T-cell (primary cell): ENCODE results near the gene RSPH1. TPM values are rescaled to one million over a fixed set of nuclear protein-coding genes. Genes with fewer than 3 reads are reported as not detected.

Experiments used
- ATAC-seq, 4 experiments: fragments of 200-7000 bp in 3 of 4; fragments of 150-1000 bp in 1 of 4; cut with Tn5 transposase; replicated peaks in 1 of 4; 1 replicate in 3 of 4; 2 replicates in 1 of 4; pipeline ENCODE4 v1.10.0; 2021; ENCODE audit warnings: moderate library complexity in 3 of 4, mild to moderate bottlenecking in 2 of 4, moderate number of reproducible peaks in 1 of 4
- CTCF ChIA-PET, 2 donors: fragments of 300-600 bp; sonication (Branson Sonifier 250); formaldehyde crosslinking; loops; one replicate each; lab custom pipeline; 2022; ENCODE audit warnings: antibody characterized with exemption in 2 of 2; lab: Charles Lee
- POLR2A ChIA-PET, 2 donors: fragments of 300-600 bp; sonication (Branson Sonifier 250); formaldehyde crosslinking; loops; one replicate each; lab custom pipeline; 2022; ENCODE audit warnings: antibody characterized with exemption in 2 of 2; lab: Charles Lee
- DNase-seq, 35 experiments: peaks; one replicate each; pipeline versions ENCODE4 v3.0.0 to v3.0.0-alpha.2; 2013 to 2023
- H3K27ac ChIP-seq: one replicate; pipeline ENCODE4 v1.5.1; 2013; ENCODE audit warnings: low read length
- H3K27me3 ChIP-seq, 2 experiments: replicated peaks in 1 of 2; 1 replicate in 1 of 2; 2 replicates in 1 of 2; pipeline versions ENCODE4 v1.6.1 to v1.7.0; 2013; ENCODE audit warnings: low read length in 1 of 2, mixed read lengths in 1 of 2; ENCODE audit not compliant: control insufficient read depth in 2 of 2, insufficient read depth in 2 of 2; ENCODE audit errors: extremely low read depth in 1 of 2
- H3K36me3 ChIP-seq, 2 donors: 1 replicate in 1 of 2; 2 replicates in 1 of 2; pipeline versions ENCODE4 v1.6.1 to v1.7.0; 2013; ENCODE audit warnings: low read length in 1 of 2; ENCODE audit not compliant: control insufficient read depth in 2 of 2, insufficient read depth in 1 of 2; ENCODE audit errors: extremely low read depth in 1 of 2
- H3K4me1 ChIP-seq, 2 experiments: 1 replicate in 1 of 2; 2 replicates in 1 of 2; pipeline versions ENCODE4 v1.6.1 to v1.7.0; 2013; ENCODE audit warnings: low read length in 2 of 2, mixed read lengths in 1 of 2; ENCODE audit not compliant: insufficient read depth in 2 of 2, control insufficient read depth in 1 of 2; ENCODE audit errors: extremely low read depth in 1 of 2
- H3K4me3 ChIP-seq, 2 donors: 1 replicate in 1 of 2; 2 replicates in 1 of 2; pipeline versions ENCODE4 v1.5.1 to v1.7.0; 2013; ENCODE audit warnings: mild to moderate bottlenecking in 2 of 2, low read length in 1 of 2, moderate library complexity in 1 of 2; ENCODE audit not compliant: control insufficient read depth in 1 of 2; ENCODE audit errors: extremely low read depth in 1 of 2
- H3K9me3 ChIP-seq: 2 replicates; pipeline ENCODE4 v1.7.0; 2013
- H3K27ac Mint-ChIP-seq, 2 donors: one replicate each; pipeline ENCODE4 v1.8.0; 2020 to 2021; ENCODE audit warnings: mild to moderate bottlenecking in 2 of 2, mixed read lengths in 2 of 2
- H3K27me3 Mint-ChIP-seq, 2 donors: one replicate each; pipeline ENCODE4 v1.8.0; 2021 to 2022; ENCODE audit warnings: mixed read lengths in 2 of 2
- H3K36me3 Mint-ChIP-seq: one replicate; pipeline ENCODE4 v1.8.0; 2021; ENCODE audit warnings: mixed read lengths
- H3K4me1 Mint-ChIP-seq, 3 donors: one replicate each; pipeline ENCODE4 v1.8.0; 2020 to 2022; ENCODE audit warnings: mixed read lengths in 3 of 3, mild to moderate bottlenecking in 1 of 3
- H3K4me3 Mint-ChIP-seq, 3 donors: one replicate each; pipeline ENCODE4 v1.8.0; 2020 to 2022; ENCODE audit warnings: mild to moderate bottlenecking in 3 of 3, mixed read lengths in 3 of 3, moderate library complexity in 3 of 3
- H3K9me3 Mint-ChIP-seq, 3 donors: one replicate each; pipeline ENCODE4 v1.8.0; 2020 to 2022; ENCODE audit warnings: mixed read lengths in 3 of 3
- WGBS: methylation state at CpG from one replicate; pipeline ENCODE4 v1.1.5; 2013; ENCODE audit warnings: missing lambda C conversion rate; ENCODE audit not compliant: insufficient coverage; 5-methylcytosine and 5-hydroxymethylcytosine counted together
- total RNA-seq, 35 experiments: library from RNA in 6 of 35; stranded (reverse) in 6 of 35; fragments of 120-200 nt in 1 of 35; gene quantifications; one replicate each; pipeline versions ENCODE4 v1.2.1 to v1.2.4 and lab custom pipeline; 2013 to 2026

The RSPH1 gene
- total RNA-seq, 5 donors from 2014 or later (not counting 1 experiment from before 2014, with no cell fraction given), result 0.12 to 0.20 TPM; not detected in 3

DNA sequence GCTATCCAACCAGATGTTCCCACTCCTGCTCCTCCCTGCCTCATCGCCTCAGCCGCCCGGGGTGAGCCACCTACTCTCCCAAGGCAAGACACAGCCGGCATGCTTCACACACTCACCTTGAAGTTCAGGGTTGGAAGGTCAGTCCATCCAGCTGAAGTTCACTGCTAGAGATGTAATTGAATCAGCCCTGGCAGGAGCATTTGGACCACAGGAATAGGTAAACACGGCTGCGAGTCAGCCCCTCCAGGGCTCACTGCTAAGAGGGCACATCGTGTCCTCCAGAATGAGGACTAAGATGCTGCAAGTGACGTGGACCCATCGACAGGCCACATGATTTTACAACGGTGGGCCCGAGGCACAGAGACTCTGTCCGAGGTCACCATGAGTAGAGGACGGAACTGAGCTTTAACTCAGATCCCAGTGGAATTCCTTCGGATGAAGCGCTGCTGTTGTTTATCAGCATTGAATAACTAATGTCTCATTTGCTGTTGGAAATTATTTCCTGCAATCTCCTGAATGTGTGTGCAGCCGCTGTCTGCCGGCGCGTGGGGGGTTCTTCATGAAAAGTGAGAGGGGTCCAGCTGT lies 41.9 kb downstream of the RSPH1 start:
- no peak overlapping the region for H3K27ac ChIP-seq
- H3K4me3 Mint-ChIP-seq, result no peak overlapping the region
- ATAC-seq (no peak), DNase-seq (no peak)
- H3K4me1 Mint-ChIP-seq, result peaks cover 30 to 38% (median 35%) of the 10 kb centered on the region in 3 donors
- H3K4me1 ChIP-seq, result peaks cover 7 to 34% of the 10 kb centered on the region in 2 experiments
- H3K9me3 Mint-ChIP-seq, result no peaks in the 10 kb centered on the region
- 89% methylated on average over 15 of the region's 19 CpGs for WGBS
- ChIA-PET CTCF (no interaction called here), POLR2A (no interaction called here)
- H3K36me3 Mint-ChIP-seq, result no peaks in the 10 kb centered on the region
- H3K9me3 ChIP-seq, result no peaks in the 10 kb centered on the region
- no peak overlapping the region for H3K4me3 ChIP-seq
- H3K27me3 ChIP-seq, result no peaks in the 10 kb centered on the region
- no peaks in the 10 kb centered on the region for H3K27me3 Mint-ChIP-seq
- no peak overlapping the region for H3K27ac Mint-ChIP-seq
- no peaks in the 10 kb centered on the region for H3K36me3 ChIP-seq

- Mint-ChIP-seq H3K9me3 (no peaks in the 10 kb centered on the region), H3K4me3 (no peak overlapping the region), H3K36me3 (no peaks in the 10 kb centered on the region), H3K27me3 (no peaks in the 10 kb centered on the region), H3K4me1 (peaks cover 35 to 40% (median 39%) of the 10 kb centered on the region in 3 donors), H3K27ac (no peak overlapping the region)
- Histone ChIP-seq H3K27me3 (no peaks in the 10 kb centered on the region), H3K36me3 (peaks cover 0 to 1% of the 10 kb centered on the region in 2 donors), H3K4me1 (peaks cover 7 to 38% of the 10 kb centered on the region in 2 experiments), H3K27ac (no peak overlapping the region), H3K4me3 (no peak overlapping the region), H3K9me3 (no peaks in the 10 kb centered on the region)
- ChIA-PET CTCF (no interaction called here), POLR2A (no interaction called here)
- ATAC-seq (no peak), DNase-seq (no peak)
- WGBS, result 68% methylated on average over 13 of the region's 18 CpGs
Observed at GRCh38 chr21:42453224-42453985, 42.6 kb downstream of the RSPH1 start.

GRCh38 chr21:42452401-42453223 lies 43.4 kb downstream of the RSPH1 start:
- H3K4me1 Mint-ChIP-seq, result peaks cover 41 to 43% (median 41%) of the 10 kb centered on the region in 3 donors

DNA sequence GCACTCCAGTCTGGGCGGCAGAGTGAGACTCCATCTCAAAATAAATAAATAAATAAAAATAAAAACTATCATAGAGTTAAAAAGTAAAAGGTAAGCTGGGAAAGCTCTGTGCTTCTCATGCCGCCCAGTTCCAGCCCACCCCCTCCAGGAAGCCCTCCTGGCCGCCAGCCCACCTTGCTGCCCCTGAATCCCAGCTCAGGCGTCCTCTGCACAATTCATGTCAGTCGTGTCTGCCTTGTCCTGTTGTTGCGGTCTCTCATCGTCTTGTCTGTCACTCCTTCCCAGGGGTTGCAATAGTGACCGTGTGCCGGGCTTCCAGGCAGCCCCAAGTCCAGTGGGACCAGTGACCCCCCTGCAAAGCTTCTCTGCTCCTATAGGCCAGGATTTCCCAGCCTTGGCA lies 44.1 kb downstream of the RSPH1 start:
- peaks cover 13% of the 10 kb centered on the region for H3K36me3 Mint-ChIP-seq
- DNase-seq (no peak), ATAC-seq (no peak)
- no peaks in the 10 kb centered on the region for H3K27me3 ChIP-seq
- no peak overlapping the region for H3K27ac ChIP-seq
- H3K4me1 Mint-ChIP-seq, result peaks cover 39 to 40% (median 39%) of the 10 kb centered on the region in 3 donors
- ChIA-PET CTCF (no interaction called here), POLR2A (interaction anchor here in 1 of 2 donors (0.6 kb wide), 1 partner anchor 176 kb away, joined by 3 read pairs; no protein-coding TSS in a partner anchor)
- H3K36me3 ChIP-seq, result peaks cover 0 to 16% of the 10 kb centered on the region in 2 donors
- H3K9me3 Mint-ChIP-seq, result no peaks in the 10 kb centered on the region
- peak overlapping the region in 1 of 2 donors; percentile 72 for H3K27ac Mint-ChIP-seq
- no peaks in the 10 kb centered on the region for H3K9me3 ChIP-seq
- WGBS, result 99% methylated on average over 8 of the region's 9 CpGs
- no peaks in the 10 kb centered on the region for H3K27me3 Mint-ChIP-seq
- H3K4me3 Mint-ChIP-seq, result no peak overlapping the region
- H3K4me3 ChIP-seq, result no peak overlapping the region
- peaks cover 7 to 38% of the 10 kb centered on the region in 2 experiments for H3K4me1 ChIP-seq

More at GRCh38 chr21:42452401-42453223, 43.4 kb downstream of the RSPH1 start:
- peaks cover 0 to 9% of the 10 kb centered on the region in 2 donors for H3K36me3 ChIP-seq
- H3K9me3 ChIP-seq, result no peaks in the 10 kb centered on the region
- H3K27me3 Mint-ChIP-seq, result no peaks in the 10 kb centered on the region
- no peaks in the 10 kb centered on the region for H3K9me3 Mint-ChIP-seq
- ATAC-seq, result no peak
- peak overlapping the region in 1 of 2 donors; percentile 16 for H3K27ac Mint-ChIP-seq
- no peak overlapping the region for H3K4me3 ChIP-seq
- H3K4me1 ChIP-seq, result peaks cover 7 to 38% of the 10 kb centered on the region in 2 experiments
- 88% methylated on average over 22 of the region's 22 CpGs for WGBS
- H3K27ac ChIP-seq, result no peak overlapping the region
- H3K36me3 Mint-ChIP-seq, result peaks cover 6% of the 10 kb centered on the region
- CTCF ChIA-PET, result no interaction called here
- no peak overlapping the region for H3K4me3 Mint-ChIP-seq
- no peaks in the 10 kb centered on the region for H3K27me3 ChIP-seq
- no peak for DNase-seq
- POLR2A ChIA-PET, result interaction anchor here in 1 of 2 donors (0.6 kb wide), 1 partner anchor 177 kb away, joined by 3 read pairs; no protein-coding TSS in a partner anchor

DNA sequence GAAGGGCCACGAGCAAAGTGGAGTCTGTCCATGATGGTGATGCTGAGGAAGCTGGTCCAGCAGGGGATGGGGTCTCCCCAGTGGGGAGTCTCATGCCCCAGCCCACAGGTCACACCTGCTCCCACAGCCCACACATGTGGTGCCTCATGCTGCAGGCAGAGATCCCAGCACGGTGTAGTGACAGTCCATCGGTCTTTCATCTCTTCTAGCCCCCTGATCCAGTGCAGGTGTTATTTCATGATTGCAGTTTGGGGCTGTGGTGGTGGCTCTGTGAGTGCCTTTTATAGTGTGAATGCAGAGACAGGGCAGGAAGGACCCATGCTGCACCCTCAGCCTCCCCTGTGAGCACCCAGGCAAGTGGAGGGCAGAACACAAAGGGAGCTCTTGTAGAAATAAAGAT lies 47.3 kb downstream of the RSPH1 start:
- H3K4me1 ChIP-seq, result peaks cover 5 to 26% of the 10 kb centered on the region in 2 experiments
- Mint-ChIP-seq H3K27me3 (no peaks in the 10 kb centered on the region), H3K4me1 (peaks cover 31 to 37% (median 33%) of the 10 kb centered on the region in 3 donors), H3K27ac (peak overlapping the region; percentile 96 to 97), H3K9me3 (no peaks in the 10 kb centered on the region), H3K36me3 (peaks cover 31% of the 10 kb centered on the region), H3K4me3 (no peak overlapping the region)
- H3K27ac ChIP-seq, result no peak overlapping the region
- CTCF ChIA-PET, result no interaction called here
- H3K9me3 ChIP-seq, result no peaks in the 10 kb centered on the region
- DNase-seq, result no peak
- POLR2A ChIA-PET, result no interaction called here
- WGBS, result 45% methylated on average over 2 of the region's 3 CpGs
- H3K27me3 ChIP-seq, result no peaks in the 10 kb centered on the region
- no peak for ATAC-seq
- peaks cover 5 to 46% of the 10 kb centered on the region in 2 donors for H3K36me3 ChIP-seq
- H3K4me3 ChIP-seq, result no peak overlapping the region

DNA sequence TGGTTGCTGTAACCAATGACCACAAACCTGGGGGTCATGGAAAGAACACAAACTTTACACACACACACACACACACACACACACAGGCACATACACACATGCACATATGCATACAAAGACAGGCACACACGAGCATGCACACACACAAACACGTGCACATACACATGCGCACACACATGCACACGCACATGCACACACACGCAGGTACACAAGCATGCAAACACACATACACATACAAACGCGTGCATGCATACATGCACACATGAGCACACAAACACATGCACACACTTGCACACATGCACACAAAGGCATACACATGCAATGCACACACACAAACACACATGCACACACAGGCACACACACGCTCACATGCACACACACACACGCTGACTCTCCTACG lies 48.3 kb downstream of the RSPH1 start:
- Histone ChIP-seq H3K4me1 (peaks cover 5 to 22% of the 10 kb centered on the region in 2 experiments), H3K27me3 (no peaks in the 10 kb centered on the region), H3K27ac (no peak overlapping the region), H3K9me3 (no peaks in the 10 kb centered on the region), H3K4me3 (no peak overlapping the region), H3K36me3 (peaks cover 10 to 54% of the 10 kb centered on the region in 2 donors)
- POLR2A ChIA-PET, result no interaction called here
- Mint-ChIP-seq H3K4me1 (peaks cover 31 to 34% (median 33%) of the 10 kb centered on the region in 3 donors), H3K9me3 (no peaks in the 10 kb centered on the region), H3K27me3 (no peaks in the 10 kb centered on the region), H3K27ac (peak overlapping the region; percentile 96 to 97), H3K36me3 (peaks cover 41% of the 10 kb centered on the region), H3K4me3 (no peak overlapping the region)
- DNase-seq (no peak), ATAC-seq (no peak)
- WGBS, result 95% methylated on average over 8 of the region's 10 CpGs
- CTCF ChIA-PET, result no interaction called here
